HG03045 (cell line): ENCODE measurements around the gene TAS2R19.
"Not testable (repeated sequence)": the region's sequence is repeated elsewhere in the genome, so short reads cannot be mapped to it uniquely, and the experiment has no call there.

Experiments used
- ATAC-seq: cut with Tn5 transposase; IDR thresholded peaks from one replicate; pipeline ENCODE4 v1.9.1; 2021; ENCODE audit warnings: mild to moderate bottlenecking, moderate library complexity; ENCODE audit not compliant: unreplicated experiment

The TAS2R19 gene

GRCh38 chr12:11022520-11022919 is at the start of gene TAS2R19:
Gene TAS2R19, minus strand, starts transcription at chr12:11022620. Its CDS starts 49 bp downstream, at chr12:11022571.
- no peak for ATAC-seq

- no peak for ATAC-seq
Observed at GRCh38 chr12:11071414-11071813, 49.0 kb upstream of the TAS2R19 start.

GRCh38 chr12:11070999-11071398 is 48.6 kb upstream of the TAS2R19 start:
- no peak for ATAC-seq

GRCh38 chr12:11069854-11070365 is 47.5 kb upstream of the TAS2R19 start:
- no peak for ATAC-seq

GRCh38 chr12:11067514-11067913 is 45.1 kb upstream of the TAS2R19 start:
- no peak for ATAC-seq

GRCh38 chr12:11062194-11062593 is 39.8 kb upstream of the TAS2R19 start, which contains the start of gene TAS2R46:
Gene TAS2R46, minus strand, starts transcription at chr12:11062294. Its CDS starts 0 bp downstream, at chr12:11062294.
- not testable (repeated sequence) for ATAC-seq

- ATAC-seq: no peak
Observed at GRCh38 chr12:11059784-11060183, 37.4 kb upstream of the TAS2R19 start.

GRCh38 chr12:11059041-11059440 is 36.6 kb upstream of the TAS2R19 start:
- ATAC-seq: no peak

- no peak for ATAC-seq
Observed at GRCh38 chr12:11055306-11055705, 32.9 kb upstream of the TAS2R19 start.

GRCh38 chr12:11049806-11050531 is 27.5 kb upstream of the TAS2R19 start:
- not testable (repeated sequence) for ATAC-seq

GRCh38 chr12:11041366-11041765 is 18.9 kb upstream of the TAS2R19 start:
- ATAC-seq: not testable (repeated sequence)

- ATAC-seq: no peak
Observed at GRCh38 chr12:11040162-11040561, 17.7 kb upstream of the TAS2R19 start.

- no peak for ATAC-seq
Observed at GRCh38 chr12:11039171-11039570, 16.8 kb upstream of the TAS2R19 start.

GRCh38 chr12:11033959-11034358 is 11.5 kb upstream of the TAS2R19 start:
- ATAC-seq: not testable (repeated sequence)

- ATAC-seq: no peak
Observed at GRCh38 chr12:11031307-11031706, 8.9 kb upstream of the TAS2R19 start, which contains the start of gene TAS2R31. Gene TAS2R31, minus strand, starts transcription at chr12:11031407. Its CDS starts 72 bp downstream, at chr12:11031335.

GRCh38 chr12:11026118-11026517 is 3.7 kb upstream of the TAS2R19 start:
- ATAC-seq: no peak

- no peak for ATAC-seq
Observed at GRCh38 chr12:11023387-11023786, 967 bp upstream of the TAS2R19 start.

GRCh38 chr12:11016937-11017336 is 5.5 kb downstream of the TAS2R19 start:
- ATAC-seq: no peak

GRCh38 chr12:11015775-11016430 is 6.5 kb downstream of the TAS2R19 start:
- no peak for ATAC-seq

GRCh38 chr12:11014234-11014633 is 8.2 kb downstream of the TAS2R19 start:
- ATAC-seq: no peak

- no peak for ATAC-seq
Observed at GRCh38 chr12:11007608-11008007, 14.8 kb downstream of the TAS2R19 start.

- ATAC-seq: no peak
Observed at GRCh38 chr12:10998204-10998603, 24.2 kb downstream of the TAS2R19 start, which contains the start of gene TAS2R20. Gene TAS2R20, minus strand, starts transcription at chr12:10998304. Its CDS starts 429 bp downstream, at chr12:10997875.
